Smooth muscle cell (in vitro differentiated cells): ENCODE measurements around the gene PDF. TPM values are rescaled to one million over a fixed set of nuclear protein-coding genes. Genes with fewer than 3 reads are reported as not detected.

Experiments used
- DNase-seq: peaks from one replicate; lab custom pipeline; 2025; ENCODE audit not compliant: unreplicated experiment; lab: John Stamatoyannopoulos, UW
- H2AFZ ChIP-seq: fragments of 200-600 bp; sonication (generic); 2 replicates; pipeline ENCODE4 v1.6.0; 2016; ENCODE audit warnings: antibody characterized with exemption, low read depth, mild to moderate bottlenecking
- H3F3A ChIP-seq: fragments of 200-600 bp; sonication (generic); 2 replicates; pipeline ENCODE4 v1.6.0; 2017; ENCODE audit warnings: antibody characterized with exemption, low read depth
- H3K27ac ChIP-seq: fragments of 200-600 bp; sonication (generic); 2 replicates; pipeline ENCODE4 v1.5.1; 2016; ENCODE audit warnings: low read depth, mild to moderate bottlenecking
- H3K27me3 ChIP-seq: fragments of 200-600 bp; sonication (generic); 2 replicates; pipeline ENCODE4 v1.6.1; 2016; ENCODE audit warnings: low read depth, mild to moderate bottlenecking
- H3K36me3 ChIP-seq: fragments of 200-600 bp; sonication (generic); 2 replicates; pipeline ENCODE4 v1.5.1; 2016; ENCODE audit warnings: low read depth
- H3K4me1 ChIP-seq: fragments of 200-600 bp; sonication (generic); 2 replicates; pipeline ENCODE4 v1.5.1; 2016; ENCODE audit warnings: low read depth
- H3K4me2 ChIP-seq: fragments of 200-600 bp; sonication (generic); 2 replicates; pipeline ENCODE4 v1.6.0; 2016; ENCODE audit warnings: mild to moderate bottlenecking
- H3K4me3 ChIP-seq: fragments of 200-600 bp; sonication (generic); 2 replicates; pipeline ENCODE4 v1.5.1; 2016; ENCODE audit warnings: mild to moderate bottlenecking
- H3K79me2 ChIP-seq: fragments of 200-600 bp; sonication (generic); 2 replicates; pipeline ENCODE4 v1.6.0; 2016; ENCODE audit warnings: low read depth, mild to moderate bottlenecking
- H3K9ac ChIP-seq: fragments of 200-600 bp; sonication (generic); 2 replicates; pipeline ENCODE4 v1.6.0; 2016; ENCODE audit warnings: low read depth
- H3K9me3 ChIP-seq: fragments of 200-600 bp; sonication (generic); replicated peaks from 2 replicates; pipeline ENCODE4 v1.5.1; 2016; ENCODE audit warnings: low read depth
- H4K20me1 ChIP-seq: fragments of 200-600 bp; sonication (generic); 2 replicates; pipeline ENCODE4 v1.6.0; 2016; ENCODE audit warnings: low read depth
- CTCF ChIP-seq: fragments of 200-600 bp; sonication (generic); IDR thresholded peaks from 2 replicates; pipeline ENCODE4 v1.5.1; 2017; ENCODE audit warnings: borderline replicate concordance, mild to moderate bottlenecking, antibody characterized with exemption; ENCODE audit not compliant: insufficient read depth, poor library complexity, severe bottlenecking
- WGBS: methylation state at CpG from one replicate; pipeline ENCODE4 v1.1.7; 2016; ENCODE audit warnings: low lambda C conversion rate; 5-methylcytosine and 5-hydroxymethylcytosine counted together
- polyA plus RNA-seq: library from polyadenylated mRNA; unstranded; fragments of >200 nt; fragmentation: Nextera tagmentation; extraction: Ambion mirVana; gene quantifications from 2 replicates; pipeline ENCODE4 v1.2.1, GENCODE V29; 2016
- total RNA-seq: library from RNA; depleted of rRNA; stranded (reverse); fragments of >200 nt; gene quantifications from 2 replicates; pipeline ENCODE4 v1.2.3, GENCODE V29; 2014

Gene PDF
- total and polyA plus RNA-seq, 2 experiments from 2014 or later, result 4.4 to 5.4 TPM

- Histone ChIP-seq H3K4me1 (peaks cover 16% of the 10 kb centered on the region), H2AFZ (no peak overlapping the region), H3K4me3 (no peak overlapping the region), H3K79me2 (peaks cover 47% of the 10 kb centered on the region), H3K9ac (no peak overlapping the region), H3F3A (peaks cover 3% of the 10 kb centered on the region), H4K20me1 (peaks cover 59% of the 10 kb centered on the region), H3K27ac (no peak overlapping the region), H3K27me3 (no peaks in the 10 kb centered on the region), H3K36me3 (no peaks in the 10 kb centered on the region), H3K4me2 (no peak overlapping the region), H3K9me3 (no peaks in the 10 kb centered on the region)
- WGBS, result 97% methylated on average over 6 of the region's 6 CpGs
- TF ChIP-seq CTCF, result no peak
- no peak for DNase-seq
Observed at GRCh38 chr16:69325784-69326171, 4.6 kb downstream of the PDF start.

- H3K9ac ChIP-seq, result no peak overlapping the region
Observed at GRCh38 chr16:69324585-69325253, 5.7 kb downstream of the PDF start.

GRCh38 chr16:69324013-69324531 lies 6.3 kb downstream of the PDF start:
- Histone ChIP-seq H3K9ac (no peak overlapping the region), H3K27me3 (no peaks in the 10 kb centered on the region), H3F3A (peaks cover 3% of the 10 kb centered on the region), H3K27ac (no peak overlapping the region), H2AFZ (no peak overlapping the region), H3K4me3 (no peak overlapping the region), H3K79me2 (peaks cover 36% of the 10 kb centered on the region), H3K36me3 (no peaks in the 10 kb centered on the region), H3K4me2 (no peak overlapping the region), H3K4me1 (peaks cover 10% of the 10 kb centered on the region), H3K9me3 (no peaks in the 10 kb centered on the region), H4K20me1 (peaks cover 54% of the 10 kb centered on the region)
- no peak for TF ChIP-seq CTCF
- 89% methylated on average over 8 of the region's 8 CpGs for WGBS
- no peak for DNase-seq

More at GRCh38 chr16:69324585-69325253, 5.7 kb downstream of the PDF start:
- WGBS, result 89% methylated on average over 10 of the region's 10 CpGs
- Histone ChIP-seq H3K9me3 (no peaks in the 10 kb centered on the region), H3K4me2 (no peak overlapping the region), H4K20me1 (peaks cover 59% of the 10 kb centered on the region), H3K4me3 (no peak overlapping the region), H3K79me2 (peaks cover 43% of the 10 kb centered on the region), H2AFZ (no peak overlapping the region), H3K4me1 (peaks cover 16% of the 10 kb centered on the region), H3K27ac (no peak overlapping the region), H3F3A (peaks cover 3% of the 10 kb centered on the region), H3K27me3 (no peaks in the 10 kb centered on the region), H3K36me3 (no peaks in the 10 kb centered on the region)
- no peak for DNase-seq
- no peak for TF ChIP-seq CTCF

DNA sequence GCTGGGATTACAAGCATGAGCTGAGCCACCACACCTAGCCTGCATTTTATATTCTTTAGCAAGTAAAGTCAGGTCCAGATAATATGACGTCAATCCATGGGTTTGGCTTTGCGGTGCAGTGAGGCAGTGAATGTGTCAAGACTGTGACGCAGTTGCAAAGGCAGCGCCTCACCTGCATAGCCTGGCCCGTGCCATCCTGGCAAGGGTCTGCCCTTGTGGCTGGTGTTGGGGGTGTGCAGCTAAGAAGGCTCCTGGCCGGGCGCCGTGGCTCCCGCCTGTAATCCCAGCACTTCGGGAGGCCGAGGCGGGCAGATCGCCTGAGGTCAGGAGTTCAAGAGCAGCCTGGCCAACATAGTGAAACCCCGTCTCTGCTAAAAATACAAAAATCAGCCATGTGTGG lies 7.0 kb downstream of the PDF start:
- peaks cover 47% of the 10 kb centered on the region for H4K20me1 ChIP-seq

More for the DNA sequence above, 7.0 kb downstream of the PDF start:
- Histone ChIP-seq H2AFZ (no peak overlapping the region), H3K36me3 (no peaks in the 10 kb centered on the region), H3K4me1 (peaks cover 4% of the 10 kb centered on the region), H3K79me2 (peaks cover 30% of the 10 kb centered on the region), H3F3A (peaks cover 2% of the 10 kb centered on the region), H3K4me2 (no peak overlapping the region), H3K9me3 (no peaks in the 10 kb centered on the region), H3K4me3 (no peak overlapping the region), H3K27ac (no peak overlapping the region), H3K9ac (no peak overlapping the region), H3K27me3 (no peaks in the 10 kb centered on the region)
- no peak for TF ChIP-seq CTCF
- DNase-seq, result no peak
- WGBS, result 98% methylated on average over 14 of the region's 14 CpGs
